ENCODE measurements around the gene GPR162.

DNA sequence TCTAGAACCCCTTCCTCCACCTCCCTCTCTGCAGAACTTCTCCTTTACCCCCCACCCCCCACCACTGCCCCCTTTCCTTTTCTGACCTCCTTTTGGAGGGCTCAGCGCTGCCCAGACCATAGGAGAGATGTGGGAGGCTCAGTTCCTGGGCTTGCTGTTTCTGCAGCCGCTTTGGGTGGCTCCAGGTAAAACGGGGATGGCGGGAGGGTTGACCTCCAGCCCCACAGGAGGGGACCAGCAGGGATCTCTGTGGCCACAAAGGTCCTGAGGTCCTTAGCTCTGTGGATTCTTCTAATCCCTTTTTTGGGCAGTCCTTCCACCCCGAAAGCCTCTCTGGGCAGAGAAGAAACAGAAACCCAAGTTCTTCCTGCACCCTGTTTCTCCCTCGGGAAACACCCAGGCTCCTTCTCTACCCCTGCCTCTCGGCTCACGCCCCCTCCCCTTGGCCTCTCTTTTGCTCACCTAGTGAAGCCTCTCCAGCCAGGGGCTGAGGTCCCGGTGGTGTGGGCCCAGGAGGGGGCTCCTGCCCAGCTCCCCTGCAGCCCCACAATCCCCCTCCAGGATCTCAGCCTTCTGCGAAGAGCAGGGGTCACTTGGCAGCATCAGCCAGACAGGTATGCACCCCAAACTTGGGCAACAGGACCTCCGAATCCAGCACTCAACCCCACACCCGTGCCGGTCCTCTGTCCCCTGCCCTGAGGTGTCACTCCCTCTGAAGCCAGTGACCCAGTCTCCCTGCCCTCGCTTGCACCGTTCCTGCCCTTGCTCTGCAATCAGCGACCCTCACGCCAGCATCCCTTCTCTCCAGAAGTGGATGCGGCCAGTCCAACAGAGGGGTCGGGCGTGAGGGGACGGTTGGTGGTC, 48.7 kb upstream of the GPR162 start:
- no peak for TF ChIP-seq JUND (IDR thresholded peaks at IDR 0.05)
- no peak for TF ChIP-seq EZH2phosphoT487 (IDR thresholded peaks at IDR 0.05; ENCODE audit: borderline replicate concordance)
- no peak for TF ChIP-seq YY1 (IDR thresholded peaks at IDR 0.05; ENCODE audit: extremely low read depth, insufficient replicate concordance, low read depth, low read length)
- TF ChIP-seq, protein P1, sequence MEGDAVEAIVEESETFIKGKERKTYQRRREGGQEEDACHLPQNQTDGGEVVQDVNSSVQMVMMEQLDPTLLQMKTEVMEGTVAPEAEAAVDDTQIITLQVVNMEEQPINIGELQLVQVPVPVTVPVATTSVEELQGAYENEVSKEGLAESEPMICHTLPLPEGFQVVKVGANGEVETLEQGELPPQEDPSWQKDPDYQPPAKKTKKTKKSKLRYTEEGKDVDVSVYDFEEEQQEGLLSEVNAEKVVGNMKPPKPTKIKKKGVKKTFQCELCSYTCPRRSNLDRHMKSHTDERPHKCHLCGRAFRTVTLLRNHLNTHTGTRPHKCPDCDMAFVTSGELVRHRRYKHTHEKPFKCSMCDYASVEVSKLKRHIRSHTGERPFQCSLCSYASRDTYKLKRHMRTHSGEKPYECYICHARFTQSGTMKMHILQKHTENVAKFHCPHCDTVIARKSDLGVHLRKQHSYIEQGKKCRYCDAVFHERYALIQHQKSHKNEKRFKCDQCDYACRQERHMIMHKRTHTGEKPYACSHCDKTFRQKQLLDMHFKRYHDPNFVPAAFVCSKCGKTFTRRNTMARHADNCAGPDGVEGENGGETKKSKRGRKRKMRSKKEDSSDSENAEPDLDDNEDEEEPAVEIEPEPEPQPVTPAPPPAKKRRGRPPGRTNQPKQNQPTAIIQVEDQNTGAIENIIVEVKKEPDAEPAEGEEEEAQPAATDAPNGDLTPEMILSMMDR (IDR thresholded peaks at IDR 0.05 in 2 of 3, conservative IDR thresholded peaks at IDR 0.05 in 1 of 3; ENCODE audit: borderline replicate concordance in 1 of 3, insufficient read depth in 1 of 3, low read depth in 2 of 3, low read length in 2 of 3) = no peak
- no peak for TF ChIP-seq ELF1 (IDR thresholded peaks at IDR 0.05; ENCODE audit: borderline replicate concordance, low read depth)
- TF ChIP-seq, protein P2, sequence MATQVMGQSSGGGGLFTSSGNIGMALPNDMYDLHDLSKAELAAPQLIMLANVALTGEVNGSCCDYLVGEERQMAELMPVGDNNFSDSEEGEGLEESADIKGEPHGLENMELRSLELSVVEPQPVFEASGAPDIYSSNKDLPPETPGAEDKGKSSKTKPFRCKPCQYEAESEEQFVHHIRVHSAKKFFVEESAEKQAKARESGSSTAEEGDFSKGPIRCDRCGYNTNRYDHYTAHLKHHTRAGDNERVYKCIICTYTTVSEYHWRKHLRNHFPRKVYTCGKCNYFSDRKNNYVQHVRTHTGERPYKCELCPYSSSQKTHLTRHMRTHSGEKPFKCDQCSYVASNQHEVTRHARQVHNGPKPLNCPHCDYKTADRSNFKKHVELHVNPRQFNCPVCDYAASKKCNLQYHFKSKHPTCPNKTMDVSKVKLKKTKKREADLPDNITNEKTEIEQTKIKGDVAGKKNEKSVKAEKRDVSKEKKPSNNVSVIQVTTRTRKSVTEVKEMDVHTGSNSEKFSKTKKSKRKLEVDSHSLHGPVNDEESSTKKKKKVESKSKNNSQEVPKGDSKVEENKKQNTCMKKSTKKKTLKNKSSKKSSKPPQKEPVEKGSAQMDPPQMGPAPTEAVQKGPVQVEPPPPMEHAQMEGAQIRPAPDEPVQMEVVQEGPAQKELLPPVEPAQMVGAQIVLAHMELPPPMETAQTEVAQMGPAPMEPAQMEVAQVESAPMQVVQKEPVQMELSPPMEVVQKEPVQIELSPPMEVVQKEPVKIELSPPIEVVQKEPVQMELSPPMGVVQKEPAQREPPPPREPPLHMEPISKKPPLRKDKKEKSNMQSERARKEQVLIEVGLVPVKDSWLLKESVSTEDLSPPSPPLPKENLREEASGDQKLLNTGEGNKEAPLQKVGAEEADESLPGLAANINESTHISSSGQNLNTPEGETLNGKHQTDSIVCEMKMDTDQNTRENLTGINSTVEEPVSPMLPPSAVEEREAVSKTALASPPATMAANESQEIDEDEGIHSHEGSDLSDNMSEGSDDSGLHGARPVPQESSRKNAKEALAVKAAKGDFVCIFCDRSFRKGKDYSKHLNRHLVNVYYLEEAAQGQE (IDR thresholded peaks at IDR 0.05; ENCODE audit: low read depth) = no peak

All from HCT116 (cell line).